ENCODE data around the gene SLC27A3. TPM values are rescaled to one million over a fixed set of nuclear protein-coding genes. Genes with fewer than 3 reads are reported as not detected.

The SLC27A3 gene
- total RNA-seq (2014; rRNA removed; shearing (Covaris generic); ENCODE audit: low replicate concordance), result 4.4 and 18.1 TPM in 2 replicates

DNA sequence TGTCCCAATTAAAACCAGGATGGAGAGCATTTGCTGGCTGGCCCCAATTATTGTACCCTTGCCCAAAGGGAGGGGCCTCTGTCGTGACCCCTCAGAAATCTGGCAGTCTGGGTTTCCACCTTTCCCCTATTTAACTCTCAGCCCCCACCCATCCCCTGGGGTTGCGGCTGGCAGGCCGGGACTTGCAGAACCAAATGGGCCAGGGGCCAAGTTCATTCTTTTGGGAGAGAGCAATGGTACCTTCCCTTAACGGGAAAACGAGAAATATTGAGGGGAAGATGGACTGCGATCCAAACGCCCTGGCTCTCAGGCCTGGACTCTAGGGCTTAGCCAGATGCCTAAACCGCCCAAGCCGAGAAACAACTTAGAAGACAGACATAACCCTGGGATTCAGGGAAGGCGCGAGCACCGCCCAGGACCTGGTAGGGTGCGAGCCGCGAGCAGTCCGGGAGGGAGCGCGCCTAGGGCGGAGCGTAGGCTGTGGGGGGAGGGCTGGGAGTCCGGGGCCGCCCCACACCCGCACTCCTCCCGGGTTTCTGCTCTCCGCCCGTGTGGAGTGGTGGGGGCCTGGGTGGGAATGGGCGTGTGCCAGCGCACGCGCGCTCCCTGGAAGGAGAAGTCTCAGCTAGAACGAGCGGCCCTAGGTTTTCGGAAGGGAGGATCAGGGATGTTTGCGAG lies at the start of gene SLC27A3:
Gene SLC27A3 (plus strand): TSS at position 628 of the 678 bp plus-strand sequence. CDS start 91 bp downstream, outside the sequence.
- Histone ChIP-seq H3K79me2 (ENCODE audit: low read length) (no peaks in the 10 kb centered on the region), H3K9ac (ENCODE audit: low read length) (peak within 1 kb of the TSS; percentile 77), H2AFZ (ENCODE audit: low read length) (peak within 1 kb of the TSS; percentile 78), H3K27ac (ENCODE audit: low read length) (peak within 1 kb of the TSS; percentile 41; the same call in 1 of the 2 replicates), H3K27me3 (ENCODE audit: low read length) (no peaks in the 10 kb centered on the region), H3K4me3 (ENCODE audit: low read length) (peak within 1 kb of the TSS; percentile 72), H4K20me1 (ENCODE audit: insufficient read depth, low read depth, low read length) (no peaks in the 10 kb centered on the region), H3K4me2 (ENCODE audit: low read depth, low read length, poor library complexity, severe bottlenecking) (peak within 1 kb of the TSS; percentile 93), H3K9me3 (ENCODE audit: low read length) (no peaks in the 10 kb centered on the region), H3K4me1 (ENCODE audit: low read length) (peaks cover 33% of the 10 kb centered on the region), H3K9me2 (replicated peaks; ENCODE audit: insufficient read depth, low read length) (no peaks in the 10 kb centered on the region), H3K36me3 (ENCODE audit: insufficient read depth, low read length) (0 out of 2 replicates have a peak, but pooled peaks cover 11% of the 10 kb centered on the region)
- DNase-seq, result no peak

GRCh38 chr1:153727463-153728304 lies 47.5 kb upstream of the SLC27A3 start, which contains the start of gene INTS3:
INTS3 (plus strand) TSS chr1:153728050; CDS start chr1:153728635, 585 bp downstream.
- peak within 1 kb of the TSS; percentile 98 for H3K4me2 ChIP-seq (ENCODE audit: low read depth, low read length, poor library complexity, severe bottlenecking)
- no peaks in the 10 kb centered on the region for H4K20me1 ChIP-seq (ENCODE audit: insufficient read depth, low read depth, low read length)
- no peaks in the 10 kb centered on the region for H3K36me3 ChIP-seq (ENCODE audit: insufficient read depth, low read length)
- H3K9me3 ChIP-seq (ENCODE audit: low read length), result no peaks in the 10 kb centered on the region
- peak; percentile 100 for DNase-seq
- peaks cover 30% of the 10 kb centered on the region for H3K4me1 ChIP-seq (ENCODE audit: low read length)
- H3K4me3 ChIP-seq (ENCODE audit: low read length), result peak within 1 kb of the TSS; percentile 96
- H3K27me3 ChIP-seq (ENCODE audit: low read length), result no peaks in the 10 kb centered on the region
- peaks cover 40% of the 10 kb centered on the region for H3K79me2 ChIP-seq (ENCODE audit: low read length)
- H3K9me2 ChIP-seq (replicated peaks; ENCODE audit: insufficient read depth, low read length), result no peaks in the 10 kb centered on the region
- H3K27ac ChIP-seq (ENCODE audit: low read length), result peak within 1 kb of the TSS; percentile 81
- H2AFZ ChIP-seq (ENCODE audit: low read length), result peak within 1 kb of the TSS; percentile 19; the same call in 1 of the 2 replicates
- peak within 1 kb of the TSS; percentile 97 for H3K9ac ChIP-seq (ENCODE audit: low read length)

DNA sequence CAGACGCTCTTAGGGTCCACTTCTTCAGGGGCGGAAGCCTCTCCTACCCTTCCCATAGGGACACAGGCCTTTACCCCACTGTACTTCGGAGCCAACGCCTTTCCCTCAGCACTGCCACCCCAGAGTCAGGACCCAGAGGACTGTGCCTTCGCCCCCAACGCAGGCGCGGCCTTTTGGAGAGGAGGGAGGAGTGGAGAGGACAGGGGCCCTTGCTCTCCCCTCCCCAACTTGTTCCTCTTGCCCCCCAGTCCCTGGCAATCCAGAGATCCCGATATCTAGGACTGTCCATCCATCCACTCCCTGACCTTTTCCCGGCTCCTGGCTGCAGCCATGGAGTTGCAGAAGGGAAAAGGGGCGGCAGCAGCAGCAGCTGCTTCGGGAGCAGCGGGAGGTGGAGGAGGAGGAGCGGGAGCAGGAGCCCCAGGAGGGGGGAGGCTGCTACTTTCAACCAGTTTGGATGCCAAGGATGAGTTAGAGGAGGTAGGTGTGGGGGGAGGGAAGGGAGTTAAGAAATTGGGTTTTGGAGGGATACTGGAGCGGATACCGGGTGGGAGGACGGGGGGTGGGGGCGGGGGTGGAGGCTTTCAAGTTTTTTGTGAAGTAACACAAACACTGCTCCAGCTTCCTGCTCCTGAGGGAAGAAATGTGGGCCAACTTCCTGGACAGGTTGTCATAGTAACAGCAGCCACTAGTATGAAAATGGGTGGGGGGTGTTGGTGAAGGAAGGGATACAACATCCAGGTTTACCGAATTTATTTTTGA lies 46.7 kb upstream of the SLC27A3 start:
- Histone ChIP-seq H3K9ac (ENCODE audit: low read length) (peak overlapping the region; percentile 97), H3K27me3 (ENCODE audit: low read length) (no peaks in the 10 kb centered on the region), H3K4me2 (ENCODE audit: low read depth, low read length, poor library complexity, severe bottlenecking) (peak overlapping the region; percentile 98), H3K4me3 (ENCODE audit: low read length) (peak overlapping the region; percentile 96), H4K20me1 (ENCODE audit: insufficient read depth, low read depth, low read length) (no peaks in the 10 kb centered on the region), H3K36me3 (ENCODE audit: insufficient read depth, low read length) (no peaks in the 10 kb centered on the region), H3K9me2 (replicated peaks; ENCODE audit: insufficient read depth, low read length) (no peaks in the 10 kb centered on the region), H3K9me3 (ENCODE audit: low read length) (no peaks in the 10 kb centered on the region), H3K4me1 (ENCODE audit: low read length) (peaks cover 30% of the 10 kb centered on the region), H3K79me2 (ENCODE audit: low read length) (peaks cover 43% of the 10 kb centered on the region), H3K27ac (ENCODE audit: low read length) (peak overlapping the region; percentile 81), H2AFZ (ENCODE audit: low read length) (no peak overlapping the region)
- DNase-seq, result peak; percentile 61

- no peak for DNase-seq
Measured at GRCh38 chr1:153730468-153730988, 44.7 kb upstream of the SLC27A3 start.

GRCh38 chr1:153733970-153734369 lies 41.2 kb upstream of the SLC27A3 start:
- no peak overlapping the region for H3K4me2 ChIP-seq (ENCODE audit: low read depth, low read length, poor library complexity, severe bottlenecking)
- no peak for DNase-seq

More at GRCh38 chr1:153730468-153730988, 44.7 kb upstream of the SLC27A3 start:
- H4K20me1 ChIP-seq (ENCODE audit: insufficient read depth, low read depth, low read length), result no peaks in the 10 kb centered on the region
- H3K36me3 ChIP-seq (ENCODE audit: insufficient read depth, low read length), result no peaks in the 10 kb centered on the region
- 0 out of 2 replicates have a peak overlapping the region, but pooled peaks have one; percentile 97 for H3K9ac ChIP-seq (ENCODE audit: low read length)
- no peaks in the 10 kb centered on the region for H3K9me3 ChIP-seq (ENCODE audit: low read length)
- peaks cover 61% of the 10 kb centered on the region for H3K79me2 ChIP-seq (ENCODE audit: low read length)
- H3K4me3 ChIP-seq (ENCODE audit: low read length), result peak overlapping the region; percentile 96; the same call in 1 of the 2 replicates
- no peak overlapping the region for H2AFZ ChIP-seq (ENCODE audit: low read length)
- H3K9me2 ChIP-seq (replicated peaks; ENCODE audit: insufficient read depth, low read length), result no peaks in the 10 kb centered on the region
- H3K27me3 ChIP-seq (ENCODE audit: low read length), result no peaks in the 10 kb centered on the region
- peaks cover 30% of the 10 kb centered on the region for H3K4me1 ChIP-seq (ENCODE audit: low read length)
- H3K4me2 ChIP-seq (ENCODE audit: low read depth, low read length, poor library complexity, severe bottlenecking), result peak overlapping the region; percentile 98
- H3K27ac ChIP-seq (ENCODE audit: low read length), result no peak overlapping the region

DNA sequence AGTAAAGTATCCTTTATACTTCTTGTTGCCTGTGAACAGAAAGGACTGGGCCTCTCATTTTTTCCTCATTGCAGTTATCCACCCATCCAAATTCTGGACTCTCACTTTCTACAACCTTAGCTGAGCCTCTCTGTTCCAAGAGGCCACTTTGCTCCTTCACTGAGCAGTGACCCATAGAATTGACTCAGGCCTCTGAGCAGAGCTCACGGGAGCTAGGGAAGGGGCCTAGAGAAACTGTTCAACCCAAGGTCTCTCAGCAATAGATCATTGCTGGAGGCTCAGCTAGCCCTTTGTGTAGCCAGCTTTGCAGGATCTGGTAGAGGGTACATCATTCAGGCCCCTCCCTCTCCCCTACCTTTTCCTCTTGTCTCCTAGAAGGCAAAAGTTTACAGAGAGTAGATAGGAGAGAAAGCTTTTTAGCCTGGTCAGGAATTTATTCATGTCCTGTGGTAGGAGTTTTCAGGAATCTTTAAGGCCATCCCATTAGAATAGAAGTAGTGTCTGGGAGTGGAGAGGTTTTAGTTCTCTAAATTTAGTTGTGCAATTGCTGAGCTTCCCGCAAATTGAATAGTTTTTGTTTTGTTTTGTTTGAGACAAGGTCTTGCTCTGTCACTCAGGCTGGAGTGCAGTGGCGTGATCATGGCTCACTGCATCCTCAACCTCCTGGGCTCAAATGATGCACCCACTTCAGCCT lies 40.7 kb upstream of the SLC27A3 start:
- peaks cover 15% of the 10 kb centered on the region for H3K4me1 ChIP-seq (ENCODE audit: low read length)
- H3K4me3 ChIP-seq (ENCODE audit: low read length), result no peak overlapping the region
- no peak overlapping the region for H3K9ac ChIP-seq (ENCODE audit: low read length)
- H3K9me3 ChIP-seq (ENCODE audit: low read length), result no peaks in the 10 kb centered on the region
- H3K36me3 ChIP-seq (ENCODE audit: insufficient read depth, low read length), result peaks cover 7% of the 10 kb centered on the region; the same call in 1 of the 2 replicates
- peaks cover 56% of the 10 kb centered on the region for H3K79me2 ChIP-seq (ENCODE audit: low read length)
- H3K27ac ChIP-seq (ENCODE audit: low read length), result no peak overlapping the region
- H3K27me3 ChIP-seq (ENCODE audit: low read length), result no peaks in the 10 kb centered on the region
- H3K9me2 ChIP-seq (replicated peaks; ENCODE audit: insufficient read depth, low read length), result no peaks in the 10 kb centered on the region
- no peaks in the 10 kb centered on the region for H4K20me1 ChIP-seq (ENCODE audit: insufficient read depth, low read depth, low read length)
- no peak overlapping the region for H2AFZ ChIP-seq (ENCODE audit: low read length)
- DNase-seq, result no peak
- H3K4me2 ChIP-seq (ENCODE audit: low read depth, low read length, poor library complexity, severe bottlenecking), result no peak overlapping the region

More at GRCh38 chr1:153733970-153734369, 41.2 kb upstream of the SLC27A3 start:
- H3K79me2 ChIP-seq (ENCODE audit: low read length), result peaks cover 61% of the 10 kb centered on the region
- H3K27ac ChIP-seq (ENCODE audit: low read length), result no peak overlapping the region
- H3K4me3 ChIP-seq (ENCODE audit: low read length), result no peak overlapping the region
- H3K36me3 ChIP-seq (ENCODE audit: insufficient read depth, low read length), result peaks cover 7% of the 10 kb centered on the region; the same call in 1 of the 2 replicates
- H3K27me3 ChIP-seq (ENCODE audit: low read length), result no peaks in the 10 kb centered on the region
- no peak overlapping the region for H3K9ac ChIP-seq (ENCODE audit: low read length)
- no peaks in the 10 kb centered on the region for H4K20me1 ChIP-seq (ENCODE audit: insufficient read depth, low read depth, low read length)
- no peak overlapping the region for H2AFZ ChIP-seq (ENCODE audit: low read length)
- H3K9me2 ChIP-seq (replicated peaks; ENCODE audit: insufficient read depth, low read length), result no peaks in the 10 kb centered on the region
- no peaks in the 10 kb centered on the region for H3K9me3 ChIP-seq (ENCODE audit: low read length)
- peaks cover 20% of the 10 kb centered on the region for H3K4me1 ChIP-seq (ENCODE audit: low read length)

- peaks cover 10% of the 10 kb centered on the region for H3K4me1 ChIP-seq (ENCODE audit: low read length)
- no peak overlapping the region for H2AFZ ChIP-seq (ENCODE audit: low read length)
- H3K4me2 ChIP-seq (ENCODE audit: low read depth, low read length, poor library complexity, severe bottlenecking), result no peak overlapping the region
- no peaks in the 10 kb centered on the region for H4K20me1 ChIP-seq (ENCODE audit: insufficient read depth, low read depth, low read length)
- no peak overlapping the region for H3K4me3 ChIP-seq (ENCODE audit: low read length)
- H3K79me2 ChIP-seq (ENCODE audit: low read length), result peaks cover 50% of the 10 kb centered on the region
- no peaks in the 10 kb centered on the region for H3K27me3 ChIP-seq (ENCODE audit: low read length)
- no peak for DNase-seq
- no peak overlapping the region for H3K27ac ChIP-seq (ENCODE audit: low read length)
- H3K36me3 ChIP-seq (ENCODE audit: insufficient read depth, low read length), result peaks cover 7% of the 10 kb centered on the region; the same call in 1 of the 2 replicates
- H3K9ac ChIP-seq (ENCODE audit: low read length), result no peak overlapping the region
- no peaks in the 10 kb centered on the region for H3K9me3 ChIP-seq (ENCODE audit: low read length)
- H3K9me2 ChIP-seq (replicated peaks; ENCODE audit: insufficient read depth, low read length), result no peaks in the 10 kb centered on the region
Measured at GRCh38 chr1:153735090-153735420, 40.2 kb upstream of the SLC27A3 start.

Data from Karpas-422 (cell line).